Keratinocyte (primary cell): ENCODE data around the gene CA5A.

Experiments
- CTCF ChIP-seq, 3 experiments: IDR thresholded peaks in 1 of 3; conservative IDR thresholded peaks in 1 of 3; optimal IDR thresholded peaks in 1 of 3; 2 replicates in 2 of 3; 3 replicates in 1 of 3; pipeline versions ENCODE3 to v1.5.1; 2011; ENCODE audit warnings: low read length in 3 of 3, mild to moderate bottlenecking in 3 of 3, moderate library complexity in 2 of 3, control low read depth in 1 of 3, inconsistent platforms in 1 of 3; ENCODE audit not compliant: insufficient read depth in 2 of 3; ENCODE audit errors: extremely low read depth in 1 of 3
- EZH2 ChIP-seq: IDR thresholded peaks from one replicate; pipeline ENCODE4 v1.6.1; 2012; ENCODE audit warnings: inconsistent platforms, mild to moderate bottlenecking, low read length, moderate library complexity

- no peak for TF ChIP-seq CTCF (optimal IDR thresholded peaks at IDR 0.05 in 1 of 3, IDR thresholded peaks at IDR 0.05 in 1 of 3, conservative IDR thresholded peaks at IDR 0.05 in 1 of 3; ENCODE audit: extremely low read depth in 1 of 3, insufficient read depth in 2 of 3, low read length in 3 of 3)
- no peak for TF ChIP-seq EZH2
Measured at GRCh38 chr16:87954826-87955225, 18.5 kb upstream of the CA5A start.
